NCI-H1694 (cell line): ENCODE measurements around the gene SEMA5A.

Experiments used
- DNase-seq: peaks from one replicate; lab custom pipeline; 2025; lab: John Stamatoyannopoulos, UW

SEMA5A gene

GRCh38 chr5:9009931-9010651 is 535.8 kb downstream of the SEMA5A start:
- DNase-seq = no peak

- DNase-seq = no peak
These were observed 548.3 kb downstream of the SEMA5A start for GRCh38 chr5:8997542-8998070.

- DNase-seq = no peak
These were observed 552.8 kb downstream of the SEMA5A start for GRCh38 chr5:8993031-8993430.
